ENCODE measurements around the gene NFKB2.

NFKB2 gene

GRCh38 chr10:102408728-102409603 is 13.5 kb downstream of the NFKB2 start (continued):
- TF ChIP-seq TSHZ2 (CRISPR knock-in tag; IDR thresholded peaks at IDR 0.05) (no peak), ZNF70 (CRISPR knock-in tag; IDR thresholded peaks at IDR 0.05) (no peak), ARNTL (CRISPR knock-in tag; IDR thresholded peaks at IDR 0.05; ENCODE audit: borderline replicate concordance, low read depth) (no peak), ZNF565 (CRISPR knock-in tag; conservative IDR thresholded peaks at IDR 0.05; ENCODE audit: low read depth) (no peak), CREB5 (CRISPR knock-in tag; IDR thresholded peaks at IDR 0.05; ENCODE audit: low read depth) (no peak), TCF4 (CRISPR knock-in tag; IDR thresholded peaks at IDR 0.05; ENCODE audit: borderline replicate concordance) (no peak), SNAI2 (CRISPR knock-in tag; IDR thresholded peaks at IDR 0.05) (no peak), CSRNP3 (CRISPR knock-in tag; IDR thresholded peaks at IDR 0.05) (no peak), ZC3H10 (CRISPR knock-in tag; IDR thresholded peaks at IDR 0.05) (no peak)

GRCh38 chr10:102409604-102410428 is 14.3 kb downstream of the NFKB2 start:
- TF ChIP-seq PPARA (CRISPR knock-in tag; IDR thresholded peaks at IDR 0.05; ENCODE audit: borderline replicate concordance) = no peak

GRCh38 chr10:102410429-102411073 is 15.0 kb downstream of the NFKB2 start:
- ATAC-seq = no peak
- TF ChIP-seq ESRRG (CRISPR knock-in tag; IDR thresholded peaks at IDR 0.05) = no peak
- no peak for TF ChIP-seq RARB (CRISPR knock-in tag; IDR thresholded peaks at IDR 0.05)
- no peak for TF ChIP-seq OSR1 (CRISPR knock-in tag; IDR thresholded peaks at IDR 0.05)
- TF ChIP-seq ZC3H10 (CRISPR knock-in tag; IDR thresholded peaks at IDR 0.05) = no peak
- no peak for TF ChIP-seq ZNF70 (CRISPR knock-in tag; IDR thresholded peaks at IDR 0.05)
- TF ChIP-seq GLIS3 (CRISPR knock-in tag; IDR thresholded peaks at IDR 0.05) = no peak
- TF ChIP-seq TCF4 (CRISPR knock-in tag; IDR thresholded peaks at IDR 0.05; ENCODE audit: borderline replicate concordance) = no peak
- no peak for TF ChIP-seq SNAI2 (CRISPR knock-in tag; IDR thresholded peaks at IDR 0.05)
- TF ChIP-seq CSRNP3 (CRISPR knock-in tag; IDR thresholded peaks at IDR 0.05) = no peak

More at GRCh38 chr10:102409604-102410428, 14.3 kb downstream of the NFKB2 start:
- ATAC-seq = no peak

GRCh38 chr10:102411341-102412255 is 16.1 kb downstream of the NFKB2 start:
- ATAC-seq = no peak
- TF ChIP-seq RARB (CRISPR knock-in tag; IDR thresholded peaks at IDR 0.05) (no peak), ZC3H10 (CRISPR knock-in tag; IDR thresholded peaks at IDR 0.05) (no peak), PPARA (CRISPR knock-in tag; IDR thresholded peaks at IDR 0.05; ENCODE audit: borderline replicate concordance) (no peak), CSDC2 (CRISPR knock-in tag; IDR thresholded peaks at IDR 0.05) (no peak), ZFP30 (CRISPR knock-in tag; IDR thresholded peaks at IDR 0.05) (no peak), GLIS3 (CRISPR knock-in tag; IDR thresholded peaks at IDR 0.05) (no peak), ZFP3 (CRISPR knock-in tag; IDR thresholded peaks at IDR 0.05) (no peak), ISL1 (CRISPR knock-in tag; IDR thresholded peaks at IDR 0.05) (no peak), POU6F1 (CRISPR knock-in tag; IDR thresholded peaks at IDR 0.05; ENCODE audit: borderline replicate concordance, low read depth) (no peak), TCF4 (CRISPR knock-in tag; IDR thresholded peaks at IDR 0.05; ENCODE audit: borderline replicate concordance) (no peak)

Data from SK-N-SH treated with all-trans-retinoic acid at 6 μM for 48 hours (cell line).